Stimulated activated CD4-positive, alpha-beta T cell treated with anti-CD3 and anti-CD28 coated beads, Interleukin-1b, Interleukin-23, amount 100 ng/mL, for 24 hours (primary cell): Measurements from ENCODE around the gene XPA.
"Not testable (repeated sequence)": the region's sequence is repeated elsewhere in the genome, so short reads cannot be mapped to it uniquely, and the experiment has no call there.

Experiments
- DNase-seq, 4 experiments: peaks; one replicate each; pipeline ENCODE4 v3.0.0-alpha.2; 2020; ENCODE audit warnings: low read depth in 4 of 4, low spot score in 1 of 4

The XPA gene

GRCh38 chr9:97696803-97697601 lies at the start of gene XPA:
Gene XPA, minus strand, starts transcription at chr9:97697340. Its CDS starts 48 bp downstream, at chr9:97697292.
- peak; percentile 91 to 96 (median 96) for DNase-seq

GRCh38 chr9:97744710-97745708 lies 47.9 kb upstream of the XPA start:
- no peak for DNase-seq

GRCh38 chr9:97744025-97744424 lies 46.9 kb upstream of the XPA start:
- DNase-seq: not testable (repeated sequence)

GRCh38 chr9:97742545-97742944 lies 45.4 kb upstream of the XPA start:
- DNase-seq: no peak

GRCh38 chr9:97741947-97742346 lies 44.8 kb upstream of the XPA start:
- DNase-seq: no peak

- peak; percentile 4 to 36 (median 4) for DNase-seq
Observed at GRCh38 chr9:97740848-97741821, 44.0 kb upstream of the XPA start.

- no peak for DNase-seq
Observed at GRCh38 chr9:97737429-97737828, 40.3 kb upstream of the XPA start.

- no peak for DNase-seq
Observed at GRCh38 chr9:97735070-97735600, 38.0 kb upstream of the XPA start.

GRCh38 chr9:97726716-97727115 lies 29.6 kb upstream of the XPA start:
- no peak for DNase-seq

- DNase-seq: no peak
Observed at GRCh38 chr9:97723819-97724218, 26.7 kb upstream of the XPA start.

GRCh38 chr9:97722331-97722730 lies 25.2 kb upstream of the XPA start:
- DNase-seq: no peak

- no peak for DNase-seq
Observed at GRCh38 chr9:97721396-97721795, 24.3 kb upstream of the XPA start.

GRCh38 chr9:97717866-97718265 lies 20.7 kb upstream of the XPA start:
- no peak for DNase-seq

GRCh38 chr9:97714435-97714834 lies 17.3 kb upstream of the XPA start:
- DNase-seq: no peak

- DNase-seq: no peak
Observed at GRCh38 chr9:97711223-97711626, 14.1 kb upstream of the XPA start.

GRCh38 chr9:97710356-97711222 lies 13.4 kb upstream of the XPA start:
- peak in 2 of 4 experiments; percentile 21 to 24 for DNase-seq

GRCh38 chr9:97706246-97706645 lies 9.1 kb upstream of the XPA start:
- DNase-seq: no peak

- DNase-seq: no peak
Observed at GRCh38 chr9:97705354-97705950, 8.3 kb upstream of the XPA start.

GRCh38 chr9:97704851-97705250 lies 7.7 kb upstream of the XPA start:
- DNase-seq: no peak
